Cerebellar cortex (tissue), 1 donor: ENCODE results near the gene KMT5B.

Source experiments
- DNase-seq: peaks from one replicate; pipeline ENCODE4 v3.0.0-alpha.2; 2015; ENCODE audit warnings: low spot score

KMT5B gene

GRCh38 chr11:68215524-68216170 is 2.6 kb upstream of the KMT5B start:
- DNase-seq = no peak

- no peak for DNase-seq
Measured at GRCh38 chr11:68215087-68215445, 2.0 kb upstream of the KMT5B start.

GRCh38 chr11:68214173-68215086 is 1.3 kb upstream of the KMT5B start:
- DNase-seq = no peak

- peak; percentile 84 for DNase-seq
Measured at GRCh38 chr11:68213555-68214172, 568 bp upstream of the KMT5B start.

DNA sequence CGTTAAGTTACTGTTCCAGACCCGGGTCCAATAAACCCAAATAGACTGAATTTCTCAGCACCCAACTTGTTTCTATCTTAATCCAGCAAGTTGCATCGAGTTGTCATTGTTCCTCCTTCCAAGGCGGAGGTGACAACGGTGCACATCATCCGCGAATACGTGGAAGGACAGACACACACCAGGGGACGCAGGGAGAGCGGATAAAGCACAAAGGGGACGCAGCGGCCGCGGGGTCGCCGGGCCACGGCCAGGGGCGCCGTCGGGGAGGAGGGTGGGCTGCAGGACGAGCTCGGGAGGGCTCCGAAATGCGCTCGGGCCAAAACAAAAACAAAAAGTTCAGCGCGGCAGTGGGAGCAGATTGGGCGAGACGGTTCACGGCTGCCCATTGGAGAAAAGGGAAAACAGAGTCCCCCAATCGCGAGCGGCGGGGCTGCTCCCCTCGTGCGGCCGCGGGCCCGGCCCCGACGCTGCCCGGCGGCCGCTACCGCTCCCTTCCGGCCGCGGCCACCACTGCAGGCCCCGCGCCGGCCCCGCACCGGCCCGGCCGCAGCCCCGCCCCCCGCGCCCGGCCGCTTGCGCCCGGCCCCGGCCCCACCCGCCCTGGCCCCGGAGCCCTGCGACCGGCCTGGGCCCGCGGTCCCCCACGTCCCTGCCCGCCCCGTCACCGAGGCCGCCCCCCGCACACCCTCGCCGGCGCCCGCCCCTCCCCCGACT is 518 bp downstream of the KMT5B start:
- peak; percentile 56 for DNase-seq

GRCh38 chr11:68211546-68211945 is 1.6 kb downstream of the KMT5B start:
- peak; percentile 15 for DNase-seq

DNA sequence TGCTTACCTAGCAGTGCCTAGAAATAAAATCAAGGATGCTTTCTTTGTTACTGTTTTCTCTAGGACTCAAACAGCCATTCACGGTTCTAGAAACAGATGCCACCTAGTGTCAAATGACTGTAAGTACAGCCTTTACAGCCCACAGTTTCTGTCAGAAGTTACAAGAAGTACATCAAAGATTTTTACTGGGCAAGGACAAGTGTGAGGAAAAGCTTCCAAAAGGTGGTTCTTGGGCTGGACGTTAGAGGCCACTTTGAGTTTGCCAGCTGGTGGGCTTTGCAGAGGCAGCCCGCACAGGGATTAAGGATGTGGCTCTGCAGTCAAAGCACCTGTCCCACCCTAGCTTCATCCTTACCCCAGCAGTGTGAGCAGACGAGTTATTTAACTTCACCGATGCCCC is 6.9 kb downstream of the KMT5B start:
- peak; percentile 85 for DNase-seq

- DNase-seq = no peak
Measured at GRCh38 chr11:68204402-68204801, 8.7 kb downstream of the KMT5B start.

DNA sequence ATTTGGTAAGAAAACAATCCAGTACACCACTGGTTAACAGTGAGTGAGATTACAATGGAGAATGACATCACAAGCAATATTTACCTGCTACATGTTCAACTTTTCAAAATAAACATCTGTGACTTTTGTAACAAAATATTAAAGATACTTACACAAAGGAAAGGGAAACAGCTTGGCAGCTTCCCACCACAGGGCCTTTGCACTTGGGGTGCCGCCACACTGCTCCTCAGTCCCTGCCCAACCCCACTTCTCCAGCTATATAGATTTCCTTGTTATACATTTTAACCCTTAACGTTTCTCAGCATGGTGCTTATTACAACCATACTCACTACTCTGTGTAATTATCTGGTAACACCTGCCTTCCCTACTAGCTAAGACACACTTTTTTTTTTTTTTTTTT is 10.9 kb downstream of the KMT5B start:
- DNase-seq = no peak

GRCh38 chr11:68201492-68201891 is 11.6 kb downstream of the KMT5B start:
- DNase-seq = no peak

- DNase-seq = no peak
Measured at GRCh38 chr11:68200639-68201038, 12.5 kb downstream of the KMT5B start.

DNA sequence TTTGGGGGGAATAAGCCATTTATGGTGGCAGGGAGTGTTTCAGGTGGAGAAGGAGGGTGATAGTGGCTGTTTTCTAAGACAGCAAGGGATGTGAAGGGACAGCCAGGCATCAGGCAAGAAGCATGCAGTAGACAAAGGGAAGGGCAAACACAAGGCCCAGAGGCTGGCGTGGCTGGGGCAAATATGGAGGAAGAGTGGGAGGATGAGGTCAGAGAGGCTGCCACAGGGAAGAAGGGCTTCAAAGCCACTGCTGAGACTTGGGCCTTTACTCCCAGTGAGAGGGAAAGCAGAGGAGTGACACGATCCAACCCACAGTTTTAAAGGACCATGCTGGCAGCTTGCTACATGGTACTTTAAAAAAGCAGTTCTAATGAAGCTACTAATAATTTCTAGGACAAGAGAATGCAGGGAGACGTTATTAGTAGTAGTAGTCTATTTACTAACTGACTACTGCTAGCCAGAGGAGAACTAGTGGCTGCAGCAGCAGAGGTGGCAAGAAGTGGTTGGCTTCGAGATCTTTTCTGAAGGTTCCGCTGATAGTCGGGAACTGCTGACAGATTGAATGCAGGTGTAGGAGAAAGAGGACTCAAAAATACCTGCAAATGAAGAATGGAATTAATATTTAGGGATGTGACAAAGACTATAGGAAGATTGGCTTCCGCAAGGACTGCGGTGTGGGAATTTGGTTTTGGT is 13.7 kb downstream of the KMT5B start:
- DNase-seq = no peak

DNA sequence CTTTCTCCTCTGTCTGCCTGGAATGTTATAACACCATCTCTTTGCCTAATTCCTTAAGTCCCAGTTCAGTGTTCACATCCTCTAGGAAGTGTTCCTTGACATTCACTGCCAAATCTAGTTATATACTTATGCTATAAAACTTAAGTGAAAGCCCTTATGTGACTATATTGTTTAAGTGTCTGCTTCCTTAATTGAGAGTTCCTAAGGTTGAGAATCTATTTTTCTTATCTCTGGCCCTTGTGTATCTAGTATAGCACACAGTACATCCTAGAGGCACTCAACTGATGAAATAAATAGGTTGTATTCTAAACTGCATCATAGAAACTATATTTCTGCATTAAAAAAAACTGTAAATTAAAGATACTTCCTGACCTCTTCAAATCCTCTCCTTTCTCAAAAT is 16.9 kb downstream of the KMT5B start:
- no peak for DNase-seq

GRCh38 chr11:68194675-68195294 is 18.3 kb downstream of the KMT5B start:
- no peak for DNase-seq

DNA sequence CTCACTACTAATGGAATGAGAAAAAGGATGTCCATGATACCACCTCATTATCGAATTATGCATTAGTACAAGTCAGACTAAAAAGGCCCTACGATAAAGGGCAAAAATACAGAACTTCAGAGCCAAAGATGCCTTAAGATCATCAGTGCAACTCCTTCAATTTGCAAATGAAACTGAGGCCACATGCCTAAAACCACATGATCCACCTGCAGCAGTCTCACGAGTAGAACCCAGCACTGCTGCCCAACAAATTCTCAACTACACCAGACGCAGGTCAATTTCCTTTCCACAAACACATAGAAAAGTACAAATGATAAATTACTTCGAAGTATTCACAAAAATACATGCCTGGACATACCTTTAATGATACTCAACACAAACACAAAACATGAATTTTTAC is 20.1 kb downstream of the KMT5B start:
- DNase-seq = no peak

GRCh38 chr11:68191661-68192579 is 21.2 kb downstream of the KMT5B start:
- peak; percentile 18 for DNase-seq

- DNase-seq = no peak
Measured at GRCh38 chr11:68189888-68190287, 23.2 kb downstream of the KMT5B start.

GRCh38 chr11:68189082-68189481 is 24.0 kb downstream of the KMT5B start:
- DNase-seq = no peak

DNA sequence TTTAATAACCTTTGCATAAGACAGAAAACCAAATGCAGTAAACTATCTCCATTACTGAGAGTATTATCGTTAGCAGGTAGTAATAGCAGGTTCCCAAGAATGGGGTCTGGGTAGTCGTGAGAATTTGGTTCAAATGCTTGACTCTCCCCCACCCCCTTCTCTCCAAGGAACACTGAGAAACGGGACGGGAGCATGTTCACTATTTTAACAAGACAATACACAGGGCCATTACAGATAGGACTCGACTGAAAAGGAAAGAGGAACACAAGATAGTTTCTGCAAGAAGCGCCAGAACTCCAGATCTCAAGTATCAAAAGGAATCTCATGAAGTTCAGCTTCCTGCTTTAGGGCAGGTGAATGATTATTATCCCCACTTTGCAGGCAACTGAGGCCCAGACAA is 27.0 kb downstream of the KMT5B start:
- DNase-seq = no peak

DNA sequence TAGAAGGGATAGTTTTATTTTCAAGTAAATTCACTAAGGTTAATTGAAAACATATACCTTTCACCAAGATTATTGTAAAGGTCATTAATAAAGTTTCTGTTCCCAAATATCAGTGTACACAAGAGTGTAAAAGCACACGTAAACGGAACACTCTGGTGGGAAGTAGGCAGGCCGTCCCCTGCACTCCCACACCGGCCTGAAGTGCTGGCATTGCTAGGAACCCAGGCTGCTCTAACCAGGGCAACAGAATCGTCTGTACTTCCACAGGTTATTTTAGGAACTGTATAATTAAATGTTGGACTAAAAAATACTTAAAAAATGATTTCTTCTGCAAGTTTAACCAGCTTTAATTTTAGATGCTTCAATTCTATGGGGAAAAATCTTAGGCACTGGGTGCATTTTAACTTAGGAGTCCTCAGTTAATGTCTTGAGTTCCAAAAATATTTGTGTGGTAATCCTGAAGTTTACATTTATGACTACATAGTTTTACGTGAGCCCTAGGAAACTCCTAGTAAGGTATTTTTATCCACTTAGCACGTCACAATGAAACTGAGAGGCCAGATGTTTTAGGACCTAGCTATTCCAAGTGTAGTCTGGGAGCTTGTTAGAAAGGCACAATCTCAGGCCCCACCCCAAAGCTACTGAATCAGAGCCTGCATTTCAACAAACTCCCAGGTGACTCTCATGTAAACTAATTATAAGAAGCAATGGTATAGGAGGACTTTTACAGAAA is 31.2 kb downstream of the KMT5B start:
- no peak for DNase-seq
